GM12878 (cell line): ENCODE results near the gene FEN1. TPM values are rescaled to one million over a fixed set of nuclear protein-coding genes. Genes with fewer than 3 reads are reported as not detected.

Experiments used
- CHD1 ChIP-seq: IDR thresholded peaks from 2 replicates; pipeline ENCODE4 v1.6.1; 2012; ENCODE audit warnings: low read depth, low read length, improper control_type of control experiment
- E4F1 ChIP-seq: fragments of 450-650 bp; IDR thresholded peaks from 2 replicates; pipeline ENCODE4 v1.6.1; 2018; ENCODE audit warnings: borderline replicate concordance, mild to moderate bottlenecking; ENCODE audit not compliant: partially characterized antibody
- EED ChIP-seq: sonication (generic); IDR thresholded peaks from 2 replicates; pipeline ENCODE4 v1.6.1; 2016; ENCODE audit warnings: antibody characterized with exemption, low read depth
- EGR1 ChIP-seq, 2 experiments: IDR thresholded peaks; 1 replicate in 1 of 2; 2 replicates in 1 of 2; pipeline ENCODE4 v1.6.1; 2011 to 2012; ENCODE audit warnings: low read depth in 2 of 2, low read length in 2 of 2, borderline replicate concordance in 1 of 2, mild to moderate bottlenecking in 1 of 2, moderate library complexity in 1 of 2
- HDAC6 ChIP-seq: fragments of 200-600 bp; sonication (generic); IDR thresholded peaks from one replicate; pipeline ENCODE4 v1.8.0; 2017; ENCODE audit warnings: antibody characterized with exemption; ENCODE audit not compliant: unreplicated experiment
- IRF4 ChIP-seq: IDR thresholded peaks from 2 replicates; pipeline ENCODE4 v1.6.1; 2011; ENCODE audit warnings: low read depth, low read length
- MEF2A ChIP-seq: IDR thresholded peaks from 2 replicates; pipeline ENCODE4 v1.6.1; 2011; ENCODE audit warnings: low read depth, mild to moderate bottlenecking, low read length, moderate library complexity; ENCODE audit not compliant: insufficient read depth
- MLLT1 ChIP-seq: fragments of 450-650 bp; IDR thresholded peaks from 2 replicates; pipeline ENCODE4 v1.6.1; 2016; ENCODE audit warnings: mild to moderate bottlenecking
- NBN ChIP-seq: fragments of 450-650 bp; IDR thresholded peaks from 2 replicates; pipeline ENCODE4 v1.6.1; 2016
- NFXL1 ChIP-seq: fragments of 450-650 bp; IDR thresholded peaks from 2 replicates; pipeline ENCODE4 v1.6.1; 2017; ENCODE audit warnings: antibody characterized with exemption, mild to moderate bottlenecking, borderline replicate concordance
- NRF1 ChIP-seq: conservative IDR thresholded peaks from 2 replicates; pipeline ENCODE4 v1.6.1; 2011; ENCODE audit warnings: mild to moderate bottlenecking, low read depth, low read length, improper control_type of control experiment
- RB1 ChIP-seq: fragments of 450-650 bp; formaldehyde crosslinking; IDR thresholded peaks from 2 replicates; pipeline ENCODE4 v1.6.1; 2017; ENCODE audit warnings: mild to moderate bottlenecking, borderline replicate concordance
- SKIL ChIP-seq: fragments of 450-650 bp; IDR thresholded peaks from 2 replicates; pipeline ENCODE4 v1.6.1; 2017; ENCODE audit warnings: mild to moderate bottlenecking, low read depth, inconsistent platforms; ENCODE audit not compliant: poor library complexity, severe bottlenecking
- SUPT20H ChIP-seq: IDR thresholded peaks from 2 replicates; pipeline ENCODE4 v1.6.1; 2011; ENCODE audit warnings: low read depth, mild to moderate bottlenecking, low read length, moderate library complexity, borderline replicate concordance; ENCODE audit not compliant: control insufficient read depth
- TCF7 ChIP-seq: IDR thresholded peaks from 2 replicates; pipeline ENCODE4 v1.6.1; 2014; ENCODE audit warnings: antibody characterized with exemption, borderline replicate concordance
- WRNIP1 ChIP-seq: IDR thresholded peaks from 2 replicates; pipeline ENCODE4 v1.6.1; 2011; ENCODE audit warnings: low read depth, low read length, improper control_type of control experiment, borderline replicate concordance
- ZBTB4 ChIP-seq: fragments of 450-650 bp; formaldehyde crosslinking; IDR thresholded peaks from 2 replicates; pipeline ENCODE4 v1.4.0; 2022; ENCODE audit warnings: mild to moderate bottlenecking, moderate library complexity
- ZZZ3 ChIP-seq: IDR thresholded peaks from 2 replicates; pipeline ENCODE4 v1.6.1; 2011; ENCODE audit warnings: low read depth; ENCODE audit not compliant: control insufficient read depth, insufficient read length
- polyA plus RNA-seq, 11 experiments: library from polyadenylated mRNA; depleted of rRNA in 4 of 11; unstranded in 6 of 11; stranded (reverse) in 5 of 11; fragments of >200 nt; fragmentation: Nextera tagmentation in 4 of 11; fragmentation: Illumina TruSeq in 1 of 11; extraction: Ambion mirVana in 4 of 11; extraction: Trizol in 1 of 11; gene quantifications; 1 replicate in 1 of 11; 2 replicates in 10 of 11; pipeline versions ENCODE4 v1.2.1 to v1.2.3, GENCODE V29; 2011 to 2016; ENCODE audit warnings: inconsistent platforms in 2 of 11, missing spikeins in 2 of 11, low read depth in 1 of 11
- total RNA-seq, 4 experiments: library from RNA; depleted of rRNA in 3 of 4; stranded (reverse); fragments of >200 nt in 3 of 4; fragmentation: Illumina TruSeq in 1 of 4; extraction: Trizol in 1 of 4; gene quantifications; 2 replicates each; pipeline versions ENCODE4 v1.2.1 to v1.2.3, GENCODE V29; 2013 to 2021

The FEN1 gene
- total and polyA plus RNA-seq, 10 of the 15 experiments (the other 5 are each of a cell fraction or from before 2014, with no cell fraction given): 54.8 to 282 (median 125) TPM

GRCh38 chr11:61814958-61815789, 22.5 kb downstream of the FEN1 start (continued):
- TF ChIP-seq NRF1: peak; percentile 76
- no peak for TF ChIP-seq WRNIP1
- no peak for TF ChIP-seq NFXL1
- TF ChIP-seq SKIL: no peak
- TF ChIP-seq MLLT1: no peak; the same call in 1 of the 2 replicates
- peak; percentile 69 for TF ChIP-seq E4F1
- no peak for TF ChIP-seq RB1
- no peak for TF ChIP-seq TCF7
- peak; percentile 47 for TF ChIP-seq NBN
- TF ChIP-seq IRF4: no peak
- no peak for TF ChIP-seq MEF2A
- no peak for TF ChIP-seq ZBTB4
- no peak for TF ChIP-seq HDAC6
- TF ChIP-seq EGR1 (IDR thresholded peaks at IDR 0.05; ENCODE audit: borderline replicate concordance in 1 of 2, low read depth in 2 of 2, low read length in 2 of 2): no peak
- no peak for TF ChIP-seq ZZZ3
- no peak; the same call in 1 of the 2 replicates for TF ChIP-seq CHD1
- no peak for TF ChIP-seq SUPT20H
- TF ChIP-seq EED: no peak
